ENCODE measurements around the gene KCTD3. TPM values are rescaled to one million over a fixed set of nuclear protein-coding genes. Genes with fewer than 3 reads are reported as not detected.

Gene KCTD3
- total and polyA plus RNA-seq, 10 of the 15 experiments (the other 5 are each of a cell fraction or from before 2014, with no cell fraction given) = 3.6 to 19.8 (median 10.7) TPM

- TF ChIP-seq BMI1 (IDR thresholded peaks at IDR 0.05; ENCODE audit: borderline replicate concordance) = no peak
- TF ChIP-seq CBFB (IDR thresholded peaks at IDR 0.05; ENCODE audit: low read depth) = no peak
- TF ChIP-seq, protein P1, sequence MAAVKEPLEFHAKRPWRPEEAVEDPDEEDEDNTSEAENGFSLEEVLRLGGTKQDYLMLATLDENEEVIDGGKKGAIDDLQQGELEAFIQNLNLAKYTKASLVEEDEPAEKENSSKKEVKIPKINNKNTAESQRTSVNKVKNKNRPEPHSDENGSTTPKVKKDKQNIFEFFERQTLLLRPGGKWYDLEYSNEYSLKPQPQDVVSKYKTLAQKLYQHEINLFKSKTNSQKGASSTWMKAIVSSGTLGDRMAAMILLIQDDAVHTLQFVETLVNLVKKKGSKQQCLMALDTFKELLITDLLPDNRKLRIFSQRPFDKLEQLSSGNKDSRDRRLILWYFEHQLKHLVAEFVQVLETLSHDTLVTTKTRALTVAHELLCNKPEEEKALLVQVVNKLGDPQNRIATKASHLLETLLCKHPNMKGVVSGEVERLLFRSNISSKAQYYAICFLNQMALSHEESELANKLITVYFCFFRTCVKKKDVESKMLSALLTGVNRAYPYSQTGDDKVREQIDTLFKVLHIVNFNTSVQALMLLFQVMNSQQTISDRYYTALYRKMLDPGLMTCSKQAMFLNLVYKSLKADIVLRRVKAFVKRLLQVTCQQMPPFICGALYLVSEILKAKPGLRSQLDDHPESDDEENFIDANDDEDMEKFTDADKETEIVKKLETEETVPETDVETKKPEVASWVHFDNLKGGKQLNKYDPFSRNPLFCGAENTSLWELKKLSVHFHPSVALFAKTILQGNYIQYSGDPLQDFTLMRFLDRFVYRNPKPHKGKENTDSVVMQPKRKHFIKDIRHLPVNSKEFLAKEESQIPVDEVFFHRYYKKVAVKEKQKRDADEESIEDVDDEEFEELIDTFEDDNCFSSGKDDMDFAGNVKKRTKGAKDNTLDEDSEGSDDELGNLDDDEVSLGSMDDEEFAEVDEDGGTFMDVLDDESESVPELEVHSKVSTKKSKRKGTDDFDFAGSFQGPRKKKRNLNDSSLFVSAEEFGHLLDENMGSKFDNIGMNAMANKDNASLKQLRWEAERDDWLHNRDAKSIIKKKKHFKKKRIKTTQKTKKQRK (IDR thresholded peaks at IDR 0.05; ENCODE audit: low read depth, low read length) = no peak
- no peak for TF ChIP-seq YBX1 (IDR thresholded peaks at IDR 0.05)
Observed at GRCh38 chr1:215518594-215518993, 48.5 kb upstream of the KCTD3 start (continued).

GRCh38 chr1:215521279-215521678 is 45.8 kb upstream of the KCTD3 start:
- in situ Hi-C loops (cut with MboI) (loop anchor here (10.0 to 25.0 kb wide), 4 partner anchors 709 to 1306 kb away; no protein-coding TSS in a partner anchor), intact Hi-C loops (cut with micrococcal nuclease; ENCODE audit: unreplicated experiment) (loop anchor here (10.0 kb wide), 2 partner anchors 1186 to 1306 kb away; no protein-coding TSS in a partner anchor)
- CTCF ChIA-PET = no interaction called here
- no peak overlapping the region for H3K27ac ChIP-seq (ENCODE audit: control insufficient read depth, insufficient read depth)
- H3K79me2 ChIP-seq (ENCODE audit: control insufficient read depth, insufficient read depth, low read length) = no peaks in the 10 kb centered on the region
- no peak for DNase-seq (ENCODE audit: low read depth, low spot score)
- H3K9ac ChIP-seq (ENCODE audit: control insufficient read depth, insufficient read depth, low read length) = no peak overlapping the region
- H3K27me3 ChIP-seq (replicated peaks in 1 of 2; ENCODE audit: control insufficient read depth in 2 of 2, insufficient read depth in 2 of 2, low read length in 1 of 2) = no peaks in the 10 kb centered on the region
- no peak for FAIRE-seq
- H3K9me3 ChIP-seq (replicated peaks; ENCODE audit: control insufficient read depth, insufficient read depth, low read length) = no peaks in the 10 kb centered on the region
- ATAC-seq = no peak
- H3K4me2 ChIP-seq (ENCODE audit: control insufficient read depth, insufficient read depth) = no peak overlapping the region
- POLR2A ChIA-PET = no interaction called here
- no peak overlapping the region for H3K4me3 ChIP-seq
- H4K20me1 ChIP-seq (ENCODE audit: control insufficient read depth, insufficient read depth) = no peaks in the 10 kb centered on the region
- RAD21 ChIA-PET (ENCODE audit: unreplicated experiment) = no interaction called here
- TF ChIP-seq YBX1 (IDR thresholded peaks at IDR 0.05) = no peak
- TF ChIP-seq SIN3A (IDR thresholded peaks at IDR 0.05; ENCODE audit: low read depth, low read length) = no peak
- no peak for TF ChIP-seq POLR2AphosphoS5 (IDR thresholded peaks at IDR 0.05; ENCODE audit: low read length)
- TF ChIP-seq ZBED1 (IDR thresholded peaks at IDR 0.05; ENCODE audit: borderline replicate concordance) = no peak
- TF ChIP-seq ZZZ3 (IDR thresholded peaks at IDR 0.05; ENCODE audit: control insufficient read depth, insufficient read length, low read depth) = no peak
- TF ChIP-seq SMARCA5 (IDR thresholded peaks at IDR 0.05) = no peak
- no peak for TF ChIP-seq IRF4 (IDR thresholded peaks at IDR 0.05; ENCODE audit: low read depth, low read length)
- no peak for TF ChIP-seq TAF1 (IDR thresholded peaks at IDR 0.05; ENCODE audit: borderline replicate concordance, low read depth, low read length)
- no peaks in the 10 kb centered on the region for H3K36me3 ChIP-seq (ENCODE audit: control insufficient read depth in 2 of 2, insufficient read depth in 2 of 2, low read length in 1 of 2)
- SMC1A ChIA-PET (ENCODE audit: uncharacterized antibody, unreplicated experiment) = no interaction called here
- no peak overlapping the region for H2AFZ ChIP-seq (ENCODE audit: control insufficient read depth, low read depth, low read length)
- H3K4me1 ChIP-seq (ENCODE audit: control insufficient read depth, insufficient read depth, low read length) = no peaks in the 10 kb centered on the region
- BruUV-seq (replicated peaks) = no TSS peak
- 24% methylated on average over 3 of the region's 3 CpGs for WGBS (ENCODE audit: insufficient coverage, insufficient replicate concordance, low lambda C conversion rate, missing lambda C conversion rate)
